Measurements from ENCODE around the gene MAML3.

The MAML3 gene

GRCh38 chr4:139668658-139669201, 485.3 kb downstream of the MAML3 start:
- DNase-seq: no peak

GRCh38 chr4:139668036-139668435, 485.9 kb downstream of the MAML3 start:
- no peak for DNase-seq

All from activated CD8-positive, alpha-beta memory T cell treated with anti-CD3 and anti-CD28 coated beads for 24 hours (primary cell).